Hepatocyte (in vitro differentiated cells): ENCODE measurements around the gene NHERF2. TPM values are rescaled to one million over a fixed set of nuclear protein-coding genes. Genes with fewer than 3 reads are reported as not detected.

Source experiments
- DNase-seq: peaks from one replicate; pipeline ENCODE4 v3.0.0-alpha.2; 2016; ENCODE audit warnings: low spot score
- H2AFZ ChIP-seq: fragments of 200-600 bp; sonication (generic); 2 replicates; pipeline ENCODE4 v1.6.0; 2016; ENCODE audit warnings: antibody characterized with exemption, mild to moderate bottlenecking
- H3K27ac ChIP-seq: fragments of 200-600 bp; sonication (generic); 2 replicates; pipeline ENCODE4 v1.5.1; 2016; ENCODE audit warnings: mild to moderate bottlenecking
- H3K27me3 ChIP-seq: fragments of 200-600 bp; sonication (generic); 2 replicates; pipeline ENCODE4 v1.6.1; 2016
- H3K36me3 ChIP-seq: fragments of 200-600 bp; sonication (generic); replicated peaks from 2 replicates; pipeline ENCODE4 v1.5.1; 2016; ENCODE audit warnings: low read depth; ENCODE audit not compliant: insufficient read depth
- H3K4me1 ChIP-seq: fragments of 200-600 bp; sonication (generic); 2 replicates; pipeline ENCODE4 v1.5.1; 2016; ENCODE audit warnings: mild to moderate bottlenecking, moderate library complexity; ENCODE audit not compliant: insufficient read depth
- H3K4me2 ChIP-seq: fragments of 200-600 bp; sonication (generic); 2 replicates; pipeline ENCODE4 v1.6.0; 2016
- H3K4me3 ChIP-seq: fragments of 200-600 bp; sonication (generic); 2 replicates; pipeline ENCODE4 v1.5.1; 2016; ENCODE audit warnings: mild to moderate bottlenecking
- H3K79me2 ChIP-seq: fragments of 200-600 bp; sonication (generic); 2 replicates; pipeline ENCODE4 v1.6.0; 2017; ENCODE audit warnings: mild to moderate bottlenecking
- H3K9me2 ChIP-seq: fragments of 200-600 bp; sonication (generic); replicated peaks from 2 replicates; pipeline ENCODE4 v1.6.0; 2017; ENCODE audit warnings: mild to moderate bottlenecking; ENCODE audit not compliant: insufficient read depth
- H3K9me3 ChIP-seq: fragments of 200-600 bp; sonication (generic); 2 replicates; pipeline ENCODE4 v1.5.1; 2016; ENCODE audit warnings: low read depth, mild to moderate bottlenecking
- H4K20me1 ChIP-seq: fragments of 200-600 bp; sonication (generic); 2 replicates; pipeline ENCODE4 v1.6.0; 2016; ENCODE audit warnings: mild to moderate bottlenecking; ENCODE audit not compliant: insufficient read depth, poor library complexity, severe bottlenecking
- CTCF ChIP-seq: fragments of 200-600 bp; sonication (generic); IDR thresholded peaks from 2 replicates; pipeline ENCODE4 v1.5.1; 2016; ENCODE audit warnings: antibody characterized with exemption, mild to moderate bottlenecking; ENCODE audit not compliant: poor library complexity
- EZH2 ChIP-seq: fragments of 200-600 bp; sonication (generic); IDR thresholded peaks from 2 replicates; pipeline ENCODE4 v1.6.1; 2016; ENCODE audit warnings: antibody characterized with exemption, mild to moderate bottlenecking, borderline replicate concordance
- EZH2phosphoT487 ChIP-seq: fragments of 200-600 bp; sonication (generic); IDR thresholded peaks from one replicate; pipeline ENCODE4 v1.6.1; 2018; ENCODE audit warnings: antibody characterized with exemption, mild to moderate bottlenecking, low read depth, moderate library complexity; ENCODE audit not compliant: unreplicated experiment, severe bottlenecking
- WGBS: methylation state at CpG from one replicate; pipeline ENCODE4 v1.1.6; 2016; ENCODE audit warnings: low lambda C conversion rate; ENCODE audit errors: missing lambda C conversion rate; 5-methylcytosine and 5-hydroxymethylcytosine counted together
- polyA plus RNA-seq: library from polyadenylated mRNA; unstranded; fragments of >200 nt; fragmentation: Nextera tagmentation; extraction: Ambion mirVana; gene quantifications from 2 replicates; pipeline ENCODE4 v1.2.1, GENCODE V29; 2016
- total RNA-seq: library from RNA; depleted of rRNA; stranded (reverse); fragments of >200 nt; gene quantifications from 2 replicates; pipeline ENCODE4 v1.2.3, GENCODE V29; 2014

Gene NHERF2
- total and polyA plus RNA-seq, 2 experiments from 2014 or later, result 29.6 to 43.8 TPM

GRCh38 chr16:2038382-2039231 lies 11.9 kb downstream of the NHERF2 start:
- H3K36me3 ChIP-seq, result no peaks in the 10 kb centered on the region
- H3K4me3 ChIP-seq, result no peak overlapping the region
- H3K9me2 ChIP-seq, result no peaks in the 10 kb centered on the region
- no peak overlapping the region for H2AFZ ChIP-seq
- TF ChIP-seq CTCF (no peak), EZH2 (no peak), EZH2phosphoT487 (no peak)
- peak overlapping the region; percentile 58 for H3K4me2 ChIP-seq
- H3K79me2 ChIP-seq, result peaks cover 5% of the 10 kb centered on the region
- peaks cover 72% of the 10 kb centered on the region for H3K4me1 ChIP-seq
- DNase-seq, result peak; percentile 69
- H3K27me3 ChIP-seq, result no peaks in the 10 kb centered on the region
- peak overlapping the region; percentile 94 for H3K27ac ChIP-seq
- H4K20me1 ChIP-seq, result no peaks in the 10 kb centered on the region
- WGBS, result 49% methylated on average over 23 of the region's 41 CpGs
- H3K9me3 ChIP-seq, result no peaks in the 10 kb centered on the region

- no peaks in the 10 kb centered on the region for H3K9me2 ChIP-seq
- H3K4me2 ChIP-seq, result peak overlapping the region; percentile 58
- 28% methylated on average over 28 of the region's 29 CpGs for WGBS
- H2AFZ ChIP-seq, result no peak overlapping the region
- no peak overlapping the region for H3K4me3 ChIP-seq
- H3K36me3 ChIP-seq, result no peaks in the 10 kb centered on the region
- TF ChIP-seq EZH2phosphoT487 (no peak), EZH2 (no peak), CTCF (no peak)
- DNase-seq, result peak; percentile 95
- H4K20me1 ChIP-seq, result no peaks in the 10 kb centered on the region
- peaks cover 67% of the 10 kb centered on the region for H3K4me1 ChIP-seq
- no peaks in the 10 kb centered on the region for H3K27me3 ChIP-seq
- no peaks in the 10 kb centered on the region for H3K9me3 ChIP-seq
- H3K27ac ChIP-seq, result peak overlapping the region; percentile 94
- H3K79me2 ChIP-seq, result peaks cover 5% of the 10 kb centered on the region
Measured at GRCh38 chr16:2039274-2040031, 12.8 kb downstream of the NHERF2 start.

- Histone ChIP-seq H3K36me3 (no peaks in the 10 kb centered on the region), H3K79me2 (peaks cover 5% of the 10 kb centered on the region), H3K4me3 (no peak overlapping the region), H3K27ac (peak overlapping the region; percentile 91), H3K4me2 (peak overlapping the region; percentile 45), H3K9me2 (no peaks in the 10 kb centered on the region), H3K9me3 (no peaks in the 10 kb centered on the region), H2AFZ (no peak overlapping the region), H4K20me1 (no peaks in the 10 kb centered on the region), H3K27me3 (no peaks in the 10 kb centered on the region), H3K4me1 (peaks cover 60% of the 10 kb centered on the region)
- no peak for DNase-seq
- TF ChIP-seq CTCF (no peak), EZH2 (no peak), EZH2phosphoT487 (no peak)
- WGBS, result 89% methylated on average over 16 of the region's 24 CpGs
Measured at GRCh38 chr16:2040041-2040786, 13.5 kb downstream of the NHERF2 start.
